Posterior cingulate gyrus (tissue), 11 donors: ENCODE data around the gene GABPB1.
"Not testable (repeated sequence)": the region's sequence is repeated elsewhere in the genome, so short reads cannot be mapped to it uniquely, and the experiment has no call there.

Experiments
- DNase-seq, 10 donors: peaks; one replicate each; pipeline versions ENCODE4 v3.0.0 to v3.0.0-alpha.2; 2020 to 2021; ENCODE audit warnings: mixed read lengths in 3 of 10
- intact Hi-C: fragments of 100-400 bp; cut with DNase I; formaldehyde crosslinking; loops from one replicate; pipeline ENCODE4 v1.15.1; 2023

Gene GABPB1

GRCh38 chr15:50354838-50355618 lies at the start of gene GABPB1:
TSS of gene GABPB1 (minus strand) at chr15:50355198. CDS start at chr15:50309798, 45,400 bp downstream.
- intact Hi-C loops = loop anchor here (1.0 to 5.0 kb wide), 2 partner anchors 69 to 552 kb away; partner anchors contain the start of genes AP4E1 and USP8
- DNase-seq = peak; percentile 80 to 98 (median 85)

DNA sequence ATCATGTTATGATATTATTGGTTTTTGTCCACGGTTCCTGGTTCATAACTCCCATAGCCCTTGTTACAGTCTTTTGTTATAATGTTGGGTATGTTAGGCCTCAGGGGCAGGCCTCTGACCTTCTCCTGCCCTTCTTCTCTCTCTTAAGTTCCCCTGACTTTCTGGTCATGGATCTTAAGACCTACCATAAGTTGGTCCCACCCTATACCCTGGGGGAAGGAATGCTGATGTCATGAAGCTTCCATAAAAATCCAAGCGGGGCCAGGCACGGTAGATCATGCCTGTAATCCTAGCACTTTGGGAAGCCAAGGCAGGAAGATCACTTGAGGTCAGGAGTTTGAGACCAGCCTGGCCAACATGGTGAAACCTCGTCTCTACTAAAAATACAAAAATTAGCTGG lies 36.6 kb upstream of the GABPB1 start:
- intact Hi-C loops, DNase-seq: not testable (repeated sequence)

DNA sequence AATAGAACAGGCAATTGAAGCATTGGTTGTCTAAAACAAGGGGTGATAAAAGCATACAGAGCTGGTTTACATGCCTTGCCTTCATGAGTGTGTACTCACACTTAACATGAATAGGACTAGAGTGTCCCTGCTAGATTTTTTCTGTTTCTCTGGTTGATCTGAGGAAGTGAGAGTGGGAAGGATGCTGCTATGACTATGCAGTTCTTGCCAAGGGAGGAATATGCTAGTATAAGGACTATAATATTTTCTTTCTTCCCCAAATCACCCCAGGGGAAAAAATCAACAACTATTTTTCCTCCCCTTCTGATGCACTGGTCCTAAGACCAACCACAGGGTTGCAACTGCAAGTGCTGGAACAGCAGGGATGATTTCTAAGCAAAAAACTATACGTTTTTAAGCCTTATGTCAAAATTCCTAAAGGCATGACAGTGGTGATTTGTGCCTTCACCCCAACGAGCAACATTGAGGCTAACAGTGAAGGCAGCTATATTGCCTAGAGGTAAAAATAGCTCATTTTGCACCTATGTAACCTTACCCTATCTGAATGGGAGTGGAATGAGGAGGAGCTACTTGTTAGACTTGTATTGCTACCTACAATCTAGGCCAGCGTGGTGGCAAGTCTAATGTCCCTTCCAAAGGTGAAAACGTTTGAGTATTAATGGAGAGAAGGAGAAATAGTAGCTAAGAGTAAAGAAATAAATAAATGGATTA lies 35.7 kb upstream of the GABPB1 start:
- no peak for DNase-seq
- intact Hi-C loops = no loop called here

GRCh38 chr15:50382408-50382807 lies 27.4 kb upstream of the GABPB1 start:
- intact Hi-C loops, DNase-seq: not testable (repeated sequence)

GRCh38 chr15:50381438-50381837 lies 26.4 kb upstream of the GABPB1 start:
- intact Hi-C loops = no loop called here
- DNase-seq = no peak

GRCh38 chr15:50380089-50380488 lies 25.1 kb upstream of the GABPB1 start:
- intact Hi-C loops = no loop called here
- no peak for DNase-seq

DNA sequence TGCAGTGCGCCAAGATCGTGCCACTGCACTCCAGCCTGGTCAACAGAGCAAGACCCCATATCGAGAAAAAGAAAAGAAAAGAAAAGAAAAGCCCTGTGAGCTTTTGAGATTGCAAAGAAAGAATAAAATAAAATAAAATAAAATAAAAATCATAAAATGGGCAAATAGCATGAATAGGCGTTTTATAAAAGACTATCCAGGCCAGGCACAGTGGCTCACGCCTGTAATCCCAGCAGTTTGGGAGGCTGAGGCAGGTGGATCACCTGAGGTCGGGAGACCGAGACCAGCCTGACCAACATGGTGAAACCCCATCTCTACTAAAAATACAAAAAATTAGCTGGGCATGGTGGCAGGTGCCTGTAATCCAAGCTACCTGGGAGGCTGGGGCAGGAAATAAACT lies 24.4 kb upstream of the GABPB1 start:
- DNase-seq, intact Hi-C loops: not testable (repeated sequence)

DNA sequence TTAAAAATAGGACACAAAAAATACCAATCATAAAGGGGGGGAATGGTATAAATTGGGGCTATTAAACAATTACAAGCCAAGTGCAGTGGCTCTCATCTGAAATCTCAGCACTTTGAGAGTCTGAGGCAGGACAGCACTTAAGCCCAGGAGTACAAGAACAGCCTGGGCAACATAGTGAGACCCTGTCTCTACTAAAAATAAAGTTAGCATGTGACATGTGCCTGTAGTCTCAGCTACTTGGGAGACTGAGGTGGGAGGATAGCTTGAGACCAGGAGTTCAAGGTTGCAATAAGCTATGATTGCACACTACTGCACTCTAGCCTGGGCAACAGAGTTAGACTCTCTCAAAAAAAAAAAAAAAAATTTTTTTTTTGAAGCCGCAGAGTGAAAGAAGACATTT lies 23.8 kb upstream of the GABPB1 start:
- intact Hi-C loops = no loop called here
- no peak for DNase-seq

- no peak for DNase-seq
- intact Hi-C loops = no loop called here
Measured at GRCh38 chr15:50377867-50378751, 23.1 kb upstream of the GABPB1 start.

GRCh38 chr15:50369564-50369963 lies 14.6 kb upstream of the GABPB1 start:
- intact Hi-C loops, DNase-seq: not testable (repeated sequence)

- no peak for DNase-seq
Measured at GRCh38 chr15:50365971-50366370, 11.0 kb upstream of the GABPB1 start.

DNA sequence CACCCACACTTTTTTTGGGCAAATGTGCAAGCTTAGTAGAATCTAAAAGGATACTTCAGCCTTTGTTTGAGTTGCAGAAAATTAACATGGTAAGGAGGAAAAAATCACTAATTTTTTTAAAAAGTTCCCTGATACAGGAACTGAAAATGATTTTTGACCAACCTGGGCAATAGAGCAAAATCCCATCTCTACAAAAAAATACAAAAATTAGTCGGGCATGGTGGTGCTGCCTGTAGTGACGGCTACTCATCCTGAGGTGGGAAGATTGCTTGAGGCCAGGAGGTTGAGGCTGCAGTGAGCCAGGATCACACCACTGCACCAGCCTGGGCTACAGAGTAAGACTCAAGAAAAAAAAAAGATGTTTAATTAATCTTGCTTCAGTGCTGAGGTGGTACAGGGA lies 10.6 kb upstream of the GABPB1 start:
- intact Hi-C loops = no loop called here
- DNase-seq = no peak

More at GRCh38 chr15:50365971-50366370, 11.0 kb upstream of the GABPB1 start:
- intact Hi-C loops = no loop called here

GRCh38 chr15:50363612-50364011 lies 8.6 kb upstream of the GABPB1 start:
- intact Hi-C loops = no loop called here
- DNase-seq = no peak

DNA sequence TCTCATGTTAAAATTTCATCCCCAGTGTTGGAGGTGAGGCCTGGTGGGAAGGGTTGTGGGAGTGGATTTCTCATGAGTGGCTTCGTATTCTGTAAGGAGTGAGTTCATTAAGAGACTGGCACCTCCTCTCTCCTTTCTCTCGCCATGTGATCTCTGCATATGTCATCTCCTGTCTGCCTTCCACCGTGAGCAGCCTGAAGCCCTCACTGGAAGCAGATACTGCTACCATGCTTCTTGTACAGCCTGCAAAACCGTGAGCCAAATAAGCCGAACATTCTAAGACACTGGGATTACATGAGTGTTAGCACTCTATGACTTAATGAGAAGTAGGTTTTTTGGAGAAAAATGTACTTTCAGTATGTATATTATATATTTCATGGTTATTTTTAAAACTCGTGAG lies 6.8 kb upstream of the GABPB1 start:
- intact Hi-C loops = no loop called here

GRCh38 chr15:50358845-50359244 lies 3.8 kb upstream of the GABPB1 start:
- intact Hi-C loops = loop anchor here (5.0 kb wide), 1 partner anchor 548 kb away; the partner anchor contains the start of gene AP4E1
- no peak for DNase-seq

More for the DNA sequence above, 6.8 kb upstream of the GABPB1 start:
- DNase-seq = no peak

- DNase-seq = no peak
- intact Hi-C loops = loop anchor here (5.0 kb wide), 1 partner anchor 551 kb away; the partner anchor contains the start of gene AP4E1
Measured at GRCh38 chr15:50355980-50356379, 982 bp upstream of the GABPB1 start.

DNA sequence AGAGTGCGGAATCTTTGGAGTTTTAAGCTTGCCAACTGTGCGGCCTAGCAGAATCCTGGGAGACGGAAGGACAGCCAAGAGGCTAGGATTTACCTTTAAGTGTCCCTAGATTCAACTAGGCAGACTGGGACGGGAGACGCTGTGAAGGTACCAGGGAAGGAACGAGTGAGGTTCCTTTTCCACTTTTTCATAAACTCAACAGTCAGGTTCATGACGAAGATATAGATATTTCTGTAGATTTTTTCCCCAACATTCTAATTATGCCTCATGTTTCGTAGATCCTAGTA lies 564 bp upstream of the GABPB1 start:
- intact Hi-C loops = loop anchor here (5.0 kb wide), 1 partner anchor 552 kb away; the partner anchor contains the start of gene AP4E1

GRCh38 chr15:50353975-50354837 lies 792 bp downstream of the GABPB1 start:
- intact Hi-C loops = loop anchor here (1.0 kb wide), 1 partner anchor 70 kb away; the partner anchor contains the start of gene USP8
- DNase-seq = peak in 9 of 10 donors; percentile 3 to 90 (median 25)

More for the DNA sequence above, 564 bp upstream of the GABPB1 start:
- no peak for DNase-seq

DNA sequence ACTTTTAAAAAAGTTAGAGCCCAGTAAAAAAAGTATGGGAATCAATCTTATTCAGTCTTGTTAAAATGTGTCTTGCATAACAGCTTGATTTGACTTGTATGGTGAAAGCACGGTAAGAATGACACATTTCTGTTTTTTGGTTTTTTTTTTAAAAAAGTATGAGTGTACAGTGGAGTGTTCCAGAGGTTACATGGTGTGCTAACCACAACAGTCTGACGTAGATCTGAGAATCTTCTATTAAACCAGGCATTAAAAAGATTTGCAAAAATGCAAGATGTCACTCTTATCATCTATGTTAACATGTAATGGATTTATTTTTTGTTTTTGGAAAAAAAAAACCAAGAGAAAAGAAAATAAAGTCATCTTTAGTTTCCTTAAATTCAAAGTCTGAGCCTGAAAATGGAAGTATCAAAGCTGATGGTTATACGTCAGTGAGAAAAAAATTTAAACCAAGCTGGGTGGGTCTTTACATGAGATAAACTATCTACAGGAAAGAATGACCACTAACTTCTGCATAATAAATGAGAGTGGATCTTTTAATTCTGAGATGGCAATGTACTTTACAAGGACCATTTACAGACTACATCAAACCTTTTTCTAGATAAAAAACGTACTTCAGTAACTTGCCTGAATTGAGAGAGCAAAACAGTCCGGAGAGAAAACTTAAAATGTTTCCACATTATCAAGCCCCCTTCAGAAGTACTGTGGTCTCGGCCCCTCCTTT lies 1.6 kb downstream of the GABPB1 start:
- no peak for DNase-seq
- intact Hi-C loops = no loop called here
